ENCODE results near the gene MTAP.

DNA sequence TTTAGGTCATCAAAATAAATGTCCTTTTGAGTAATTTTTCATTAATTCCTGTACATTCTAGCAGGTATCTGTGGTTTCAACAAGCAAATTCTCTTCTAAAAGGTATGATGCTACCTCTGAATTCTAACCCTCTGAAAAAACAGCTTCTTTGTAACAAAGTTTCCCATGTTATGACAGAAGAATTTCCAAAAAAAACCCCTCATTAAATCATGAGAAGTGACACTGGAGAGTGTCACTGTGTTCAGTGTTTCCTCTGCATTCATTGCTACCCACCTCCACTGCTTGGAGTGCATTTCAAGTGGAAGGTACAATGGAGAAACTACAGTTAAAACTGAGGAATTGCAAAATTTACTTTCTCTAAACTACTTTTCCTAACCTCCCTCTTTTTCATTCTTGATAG lies 181.7 kb downstream of the MTAP start:
- TF ChIP-seq, protein P1, sequence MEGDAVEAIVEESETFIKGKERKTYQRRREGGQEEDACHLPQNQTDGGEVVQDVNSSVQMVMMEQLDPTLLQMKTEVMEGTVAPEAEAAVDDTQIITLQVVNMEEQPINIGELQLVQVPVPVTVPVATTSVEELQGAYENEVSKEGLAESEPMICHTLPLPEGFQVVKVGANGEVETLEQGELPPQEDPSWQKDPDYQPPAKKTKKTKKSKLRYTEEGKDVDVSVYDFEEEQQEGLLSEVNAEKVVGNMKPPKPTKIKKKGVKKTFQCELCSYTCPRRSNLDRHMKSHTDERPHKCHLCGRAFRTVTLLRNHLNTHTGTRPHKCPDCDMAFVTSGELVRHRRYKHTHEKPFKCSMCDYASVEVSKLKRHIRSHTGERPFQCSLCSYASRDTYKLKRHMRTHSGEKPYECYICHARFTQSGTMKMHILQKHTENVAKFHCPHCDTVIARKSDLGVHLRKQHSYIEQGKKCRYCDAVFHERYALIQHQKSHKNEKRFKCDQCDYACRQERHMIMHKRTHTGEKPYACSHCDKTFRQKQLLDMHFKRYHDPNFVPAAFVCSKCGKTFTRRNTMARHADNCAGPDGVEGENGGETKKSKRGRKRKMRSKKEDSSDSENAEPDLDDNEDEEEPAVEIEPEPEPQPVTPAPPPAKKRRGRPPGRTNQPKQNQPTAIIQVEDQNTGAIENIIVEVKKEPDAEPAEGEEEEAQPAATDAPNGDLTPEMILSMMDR (IDR thresholded peaks at IDR 0.05; ENCODE audit: insufficient read depth, low read length): no peak
- TF ChIP-seq POLR2AphosphoS5 (IDR thresholded peaks at IDR 0.05; ENCODE audit: low read depth): no peak

Measured in HL-60 (cell line).